ENCODE data around the gene SIK3.

SIK3 gene

DNA sequence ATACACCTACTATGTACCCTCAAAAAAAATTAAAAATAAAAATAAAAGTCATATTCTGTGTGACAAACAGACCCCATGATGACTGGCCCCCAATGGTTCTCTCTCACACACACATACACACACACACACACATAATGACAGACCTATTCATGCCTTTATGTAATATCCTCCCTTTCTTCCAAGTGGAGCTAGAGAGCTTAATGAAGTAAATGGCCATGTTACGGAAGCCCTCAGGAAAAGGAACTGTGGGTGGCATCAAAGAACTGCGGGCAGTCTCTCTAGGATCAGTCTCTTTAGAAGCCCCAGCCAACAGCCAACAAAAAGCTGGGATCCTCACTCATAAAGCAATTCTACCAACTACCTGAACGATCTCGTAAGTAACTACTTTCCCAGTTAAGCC, 125.5 kb downstream of the SIK3 start:
- DNase-seq (ENCODE audit: low read depth in 1 of 2, low spot score in 1 of 2): no peak

- DNase-seq (ENCODE audit: low read depth in 1 of 2, low spot score in 1 of 2): no peak
Measured at GRCh38 chr11:116970485-116971292, 127.5 kb downstream of the SIK3 start.

- no peak for DNase-seq (ENCODE audit: low read depth in 1 of 2, low spot score in 1 of 2)
Measured at GRCh38 chr11:116969694-116970093, 128.5 kb downstream of the SIK3 start.

GRCh38 chr11:116964269-116964668, 134.0 kb downstream of the SIK3 start:
- DNase-seq (ENCODE audit: low read depth in 1 of 2, low spot score in 1 of 2): no peak

- DNase-seq (ENCODE audit: low read depth in 1 of 2, low spot score in 1 of 2): no peak
Measured at GRCh38 chr11:116963813-116964212, 134.4 kb downstream of the SIK3 start.

- no peak for DNase-seq (ENCODE audit: low read depth in 1 of 2, low spot score in 1 of 2)
Measured at GRCh38 chr11:116962108-116962507, 136.1 kb downstream of the SIK3 start.

GRCh38 chr11:116960930-116961329, 137.3 kb downstream of the SIK3 start:
- no peak for DNase-seq (ENCODE audit: low read depth in 1 of 2, low spot score in 1 of 2)

GRCh38 chr11:116958246-116958645, 140.0 kb downstream of the SIK3 start:
- no peak for DNase-seq (ENCODE audit: low read depth in 1 of 2, low spot score in 1 of 2)

GRCh38 chr11:116955949-116956348, 142.3 kb downstream of the SIK3 start:
- DNase-seq (ENCODE audit: low read depth in 1 of 2, low spot score in 1 of 2): no peak

GRCh38 chr11:116955548-116955947, 142.7 kb downstream of the SIK3 start:
- DNase-seq (ENCODE audit: low read depth in 1 of 2, low spot score in 1 of 2): no peak

- DNase-seq (ENCODE audit: low read depth in 1 of 2, low spot score in 1 of 2): no peak
Measured at GRCh38 chr11:116953530-116954285, 144.5 kb downstream of the SIK3 start.

DNA sequence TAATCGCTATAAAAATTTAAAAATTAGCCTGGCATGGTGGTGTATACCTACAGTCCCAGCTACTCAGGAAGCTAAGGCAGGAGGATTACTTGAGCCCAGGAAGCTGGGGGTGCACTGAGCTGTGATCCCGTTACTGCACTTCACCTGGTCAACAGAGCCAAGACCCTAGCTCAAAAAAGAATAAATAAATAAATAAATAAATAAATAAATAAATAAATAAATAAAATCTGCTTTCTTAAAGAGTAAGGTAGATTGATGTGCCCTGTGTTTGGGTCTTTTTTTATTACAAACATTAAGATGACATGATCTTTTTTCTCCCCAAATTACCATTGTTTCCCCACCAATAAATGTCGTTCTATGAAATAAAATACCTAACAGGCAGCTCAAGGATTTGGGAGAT, 146.5 kb downstream of the SIK3 start:
- DNase-seq (ENCODE audit: low read depth in 1 of 2, low spot score in 1 of 2): no peak

GRCh38 chr11:116950210-116950609, 148.0 kb downstream of the SIK3 start:
- no peak for DNase-seq (ENCODE audit: low read depth in 1 of 2, low spot score in 1 of 2)

DNA sequence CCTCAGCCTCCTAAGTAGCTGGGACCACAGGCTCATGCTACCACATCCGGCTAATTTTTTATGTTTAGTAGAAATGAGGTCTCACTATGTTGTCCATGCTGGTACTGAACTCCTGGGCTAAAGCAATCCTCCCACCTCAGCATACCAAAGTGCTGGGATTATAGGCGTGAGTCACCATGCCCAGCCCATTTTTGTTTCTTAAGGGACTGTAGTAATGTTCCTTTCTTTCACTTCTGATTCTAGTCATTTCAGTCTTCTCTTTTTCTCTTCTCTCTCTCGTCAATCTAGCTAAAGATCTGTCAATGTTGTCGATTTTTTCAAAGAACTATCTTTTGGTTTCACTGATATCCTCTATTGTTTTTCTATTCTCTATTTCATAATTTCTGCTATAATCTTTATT, 149.8 kb downstream of the SIK3 start:
- no peak for DNase-seq (ENCODE audit: low read depth in 1 of 2, low spot score in 1 of 2)

DNA sequence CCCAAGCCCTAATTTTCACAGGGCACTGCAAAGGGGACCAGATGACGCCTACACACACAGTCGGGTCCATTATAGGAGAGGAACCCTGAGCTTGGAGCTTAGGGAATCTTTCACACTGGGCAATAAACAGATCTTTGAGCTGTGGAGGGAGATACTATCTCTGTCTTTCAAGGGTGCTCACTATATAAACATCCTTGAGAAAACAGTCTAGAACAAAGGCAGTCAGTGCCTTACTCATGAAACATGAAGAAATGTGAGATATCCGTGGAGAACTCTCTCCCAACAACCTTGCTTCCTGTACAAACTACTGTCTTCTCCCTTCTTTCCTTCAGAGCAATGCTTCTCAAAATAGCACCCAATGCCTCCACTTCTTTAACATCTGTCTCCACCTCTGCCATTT, 151.8 kb downstream of the SIK3 start:
- no peak for DNase-seq (ENCODE audit: low read depth in 1 of 2, low spot score in 1 of 2)

DNA sequence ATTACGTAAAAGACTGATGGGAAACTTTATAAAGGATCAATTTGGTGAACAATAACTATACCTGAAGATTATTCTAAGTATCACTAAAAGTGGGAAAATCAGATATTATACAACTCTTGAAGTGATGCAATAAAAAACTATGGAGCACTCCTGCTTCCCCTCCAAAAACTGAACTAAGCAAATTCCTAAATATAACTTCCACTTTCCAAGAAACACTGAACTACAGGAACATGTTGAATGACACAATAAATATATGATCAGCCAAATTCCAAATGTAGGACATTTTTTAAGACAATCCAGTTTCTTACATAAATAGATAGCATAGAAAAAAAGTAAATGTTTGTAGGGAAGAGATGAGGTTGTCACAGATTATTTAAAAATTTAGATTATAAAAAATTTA, 158.7 kb downstream of the SIK3 start:
- DNase-seq (ENCODE audit: low read depth in 1 of 2, low spot score in 1 of 2): no peak

GRCh38 chr11:116938471-116939070, 159.7 kb downstream of the SIK3 start:
- DNase-seq (ENCODE audit: low read depth in 1 of 2, low spot score in 1 of 2): no peak

DNA sequence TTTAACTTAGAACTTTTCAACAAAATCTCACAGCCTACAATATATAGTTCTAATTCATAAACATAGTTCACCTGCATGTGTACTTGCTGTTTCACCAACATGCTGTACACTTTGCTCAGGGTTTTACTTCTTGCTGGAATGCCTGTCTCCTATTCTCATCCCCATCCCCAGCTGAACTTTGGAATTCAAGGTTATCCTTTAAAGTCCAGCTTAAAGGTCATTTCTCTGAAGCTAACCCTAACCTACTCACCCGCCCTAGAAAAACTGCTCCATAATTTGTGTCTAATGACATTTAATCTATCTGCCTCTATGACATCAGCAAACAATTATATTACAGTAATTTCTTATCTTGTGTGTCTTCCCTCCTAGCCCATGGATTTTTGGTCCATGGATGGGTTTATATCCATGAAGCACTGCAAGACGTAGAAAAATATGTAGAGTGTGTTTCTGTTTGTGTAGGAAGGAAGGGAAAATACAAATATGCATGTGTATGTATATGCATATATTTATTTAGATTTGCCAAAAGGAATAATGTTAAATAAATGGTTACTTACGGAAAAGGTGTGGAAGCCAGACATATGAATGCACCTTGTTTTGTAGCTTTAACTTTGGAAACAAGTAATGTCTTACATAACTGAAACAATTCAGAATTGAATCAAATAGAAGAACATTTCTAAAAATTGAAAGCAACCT, 161.3 kb downstream of the SIK3 start:
- DNase-seq (ENCODE audit: low read depth in 1 of 2, low spot score in 1 of 2): no peak

DNA sequence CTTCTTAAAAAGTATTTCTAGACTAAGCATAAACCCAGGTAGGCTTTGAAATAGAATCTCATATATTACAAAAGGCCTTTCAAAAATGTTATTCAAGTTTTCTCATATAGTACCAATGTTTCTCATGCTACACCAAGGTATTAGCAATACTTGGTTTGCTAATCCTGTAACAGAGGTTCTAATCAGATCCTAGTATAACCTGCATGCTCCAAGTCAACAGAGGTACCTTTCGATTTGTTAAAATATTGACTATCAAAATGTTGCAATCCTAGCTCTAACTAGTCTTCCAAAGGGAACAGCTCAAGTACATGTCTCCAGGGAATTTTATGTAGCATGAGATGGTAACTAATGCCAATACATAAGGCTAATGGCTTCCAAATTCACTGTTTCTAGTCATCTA, 162.7 kb downstream of the SIK3 start:
- no peak for DNase-seq (ENCODE audit: low read depth in 1 of 2, low spot score in 1 of 2)

GRCh38 chr11:116935089-116935488, 163.1 kb downstream of the SIK3 start:
- DNase-seq (ENCODE audit: low read depth in 1 of 2, low spot score in 1 of 2): no peak

DNA sequence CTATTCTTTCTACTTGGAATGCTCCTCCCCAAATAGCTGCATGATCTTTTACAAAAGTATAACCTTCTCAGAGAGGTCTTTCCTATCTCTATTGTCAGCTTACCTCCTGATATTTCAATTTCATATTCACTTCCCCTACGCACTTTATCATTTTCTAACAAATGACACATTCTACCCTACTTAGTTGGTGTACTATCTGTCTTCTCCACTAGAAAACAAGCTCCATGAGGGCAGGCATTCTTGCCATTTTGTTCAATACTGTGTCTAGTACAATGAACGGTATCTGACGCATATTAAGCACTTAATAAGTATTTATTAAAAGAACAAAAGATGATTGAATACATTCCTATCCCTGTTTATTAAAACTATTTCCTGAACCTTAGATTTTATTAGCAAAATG, 164.3 kb downstream of the SIK3 start:
- DNase-seq (ENCODE audit: low read depth in 1 of 2, low spot score in 1 of 2): no peak

GRCh38 chr11:116932181-116932580, 166.0 kb downstream of the SIK3 start:
- no peak for DNase-seq (ENCODE audit: low read depth in 1 of 2, low spot score in 1 of 2)

Data from stimulated activated CD4-positive, alpha-beta T cell treated with anti-CD3 and anti-CD28 coated beads, Interleukin-15, amount 100 ng/mL, for 1 hour (primary cell).